Measurements from ENCODE around the gene EXOC6B.

The EXOC6B gene

DNA sequence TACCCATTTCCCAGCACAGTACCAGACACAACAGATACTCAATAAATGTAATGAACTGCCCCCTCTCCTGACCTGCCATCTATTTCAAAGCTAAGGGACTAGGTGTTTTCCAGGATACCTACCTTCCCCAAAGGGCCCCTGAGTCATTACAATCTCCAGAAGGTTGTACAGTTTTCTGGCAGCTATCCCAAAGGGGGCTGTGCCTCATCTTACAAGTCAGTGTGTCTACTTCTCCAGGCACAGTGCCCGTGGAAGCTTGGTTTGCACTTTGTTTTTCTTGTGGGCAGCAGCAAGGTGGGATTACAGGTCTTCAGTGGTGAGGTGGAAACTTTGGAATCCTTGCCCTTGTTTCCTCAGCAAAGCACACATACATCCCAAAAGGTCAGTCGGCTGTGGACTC is 615.4 kb downstream of the EXOC6B start:
- no peak for DNase-seq (ENCODE audit: low spot score)

DNA sequence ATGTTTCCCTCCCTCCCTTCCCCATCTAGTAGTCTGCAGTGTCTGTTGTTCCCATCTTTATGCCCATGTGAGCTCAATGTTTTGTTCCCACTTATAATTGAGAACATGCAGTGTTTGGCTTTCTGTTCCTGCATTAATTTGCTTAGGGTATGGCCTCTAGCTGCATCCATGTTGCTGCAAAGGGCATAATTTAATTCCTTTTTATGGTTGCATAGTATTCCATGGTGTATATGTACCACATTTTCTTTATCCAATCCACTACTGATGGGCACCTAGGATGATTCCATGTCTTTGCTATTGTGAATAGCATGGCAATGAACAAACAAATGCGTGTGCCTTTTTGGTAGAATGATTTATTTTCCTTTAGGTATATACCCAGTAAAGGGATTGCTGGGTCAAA is 617.6 kb downstream of the EXOC6B start:
- DNase-seq (ENCODE audit: low spot score): no peak

DNA sequence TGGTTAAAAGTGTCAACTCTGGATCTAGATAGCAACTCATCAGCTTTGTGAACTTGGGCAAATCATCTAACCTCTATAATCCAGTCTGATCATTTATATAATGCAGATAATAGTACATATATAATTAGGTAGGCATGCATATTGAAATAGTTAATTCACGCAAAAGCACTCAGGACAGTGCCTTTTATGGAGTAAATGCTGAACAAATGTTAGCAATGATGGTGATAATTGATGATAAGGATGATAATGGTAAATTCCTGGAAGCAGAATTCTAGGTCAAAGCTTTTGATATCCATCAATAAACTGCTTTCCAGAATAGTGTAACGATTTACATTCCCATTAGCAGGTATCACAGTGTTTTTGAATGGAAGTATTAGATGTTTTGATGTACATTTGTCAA is 618.5 kb downstream of the EXOC6B start:
- DNase-seq (ENCODE audit: low spot score): no peak

DNA sequence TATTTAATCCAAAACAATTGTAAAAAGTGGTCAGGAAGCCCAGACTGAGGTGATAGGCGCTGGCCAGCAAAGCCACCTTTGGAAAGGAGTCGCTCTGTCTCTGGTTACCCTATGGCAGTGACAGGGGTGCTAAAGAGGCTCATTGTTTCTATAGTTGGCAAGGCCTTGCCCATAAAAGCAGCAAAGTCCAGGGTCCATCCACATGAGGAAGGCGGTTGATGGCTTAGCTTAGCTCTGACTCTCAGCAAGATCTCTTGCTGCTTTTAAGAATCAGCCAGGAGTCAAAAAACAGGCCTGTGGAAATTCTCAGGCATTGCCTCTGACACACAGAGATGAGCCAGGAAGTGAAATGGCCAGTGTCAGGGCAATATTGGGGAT is 620.3 kb downstream of the EXOC6B start:
- peak; percentile 41 for DNase-seq (ENCODE audit: low spot score)

DNA sequence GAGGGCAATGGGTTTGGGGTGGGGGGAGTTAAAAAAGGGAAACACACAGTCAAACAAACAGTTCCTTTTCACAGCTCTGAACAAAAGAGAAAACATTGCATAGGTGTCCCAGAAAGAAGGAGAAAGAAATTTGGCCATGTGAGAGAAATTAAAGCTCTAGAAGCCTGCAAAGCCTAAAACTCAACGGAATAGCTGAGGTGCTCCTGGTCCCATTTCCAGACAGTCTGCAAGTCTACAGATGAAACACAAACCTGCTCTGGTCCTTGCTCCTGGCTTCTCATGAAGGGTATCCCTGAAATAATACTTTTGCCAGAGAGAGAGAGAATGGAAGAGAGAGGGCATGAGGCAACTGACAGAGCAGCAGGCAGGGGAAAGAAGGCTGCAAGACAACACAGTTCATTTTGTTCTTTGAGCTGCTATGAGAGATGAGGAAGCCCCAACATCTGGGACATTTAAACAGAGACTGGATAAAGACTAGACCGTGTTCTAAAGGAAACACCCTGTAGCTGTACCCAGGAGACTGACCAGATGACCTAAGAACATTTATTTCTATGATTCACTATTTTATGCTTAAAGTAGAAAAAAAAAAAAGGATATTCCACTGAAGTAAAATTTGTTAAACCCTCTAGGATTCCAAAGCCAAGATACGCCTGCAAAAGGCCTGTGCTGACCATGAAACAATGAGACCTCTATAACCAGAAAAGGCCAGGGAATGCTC is 620.9 kb downstream of the EXOC6B start:
- DNase-seq (ENCODE audit: low spot score): no peak

DNA sequence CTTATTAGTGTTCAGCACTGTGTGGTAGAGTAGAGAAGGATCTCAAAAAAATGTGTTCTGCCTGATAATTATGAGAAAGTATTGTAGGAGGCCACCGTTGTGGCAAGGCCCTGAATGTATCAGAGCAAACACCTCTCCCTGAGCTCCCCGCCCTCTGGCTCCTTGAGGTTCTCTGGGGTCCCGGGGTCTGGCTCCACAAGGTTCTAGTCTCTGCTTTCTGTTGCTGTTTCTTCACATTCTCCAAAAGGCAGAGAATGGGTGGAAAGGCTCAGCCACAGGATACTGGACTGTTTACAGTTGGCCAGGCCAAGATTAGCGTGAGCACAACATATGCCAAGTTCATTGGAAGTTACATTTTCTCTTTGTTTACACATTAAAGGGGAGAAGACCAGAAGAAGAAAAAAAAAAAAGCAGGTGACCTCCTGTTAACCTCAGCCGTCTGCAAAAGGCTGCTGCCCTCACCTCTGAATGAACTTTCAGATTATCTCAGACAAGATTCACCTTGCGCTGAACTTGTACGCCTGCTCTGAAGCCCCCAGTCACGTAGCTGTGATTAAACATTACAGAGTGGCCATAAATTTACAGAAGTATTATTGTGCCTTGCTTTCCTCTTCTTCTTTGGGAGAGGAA is 621.6 kb downstream of the EXOC6B start:
- peak; percentile 9 for DNase-seq (ENCODE audit: low spot score)

DNA sequence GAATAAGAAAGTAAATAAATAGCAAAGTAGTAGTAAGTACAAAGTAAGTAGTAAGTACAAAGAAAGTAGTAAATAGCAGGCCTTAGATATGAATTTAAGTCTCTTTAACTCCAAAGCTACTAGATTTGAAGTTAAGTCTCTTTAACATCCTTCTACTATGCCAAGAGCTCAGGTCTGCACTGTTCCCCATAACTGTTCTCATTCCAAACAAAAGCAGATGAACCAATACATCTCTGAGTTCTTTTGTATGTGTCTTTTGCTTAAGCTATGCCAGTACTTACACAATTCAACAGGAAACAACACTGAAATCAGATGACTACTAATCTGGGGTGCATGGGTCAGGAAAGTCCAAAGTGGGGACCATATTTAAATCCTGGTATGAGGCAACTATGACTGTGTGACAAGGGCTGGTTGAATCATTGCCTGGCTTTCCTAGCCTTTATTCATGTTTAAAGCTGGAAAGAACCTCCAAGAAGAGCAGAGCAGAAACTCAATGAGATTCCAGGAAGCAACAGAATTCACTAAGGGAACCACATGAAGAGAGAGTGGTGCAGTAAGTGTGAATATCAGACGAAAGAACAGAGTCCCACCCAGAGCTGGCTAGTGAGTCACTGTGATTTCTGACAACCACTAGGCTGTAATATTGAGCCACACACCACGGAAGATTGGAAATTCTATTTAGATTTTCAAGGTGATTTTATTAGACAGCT is 627.1 kb downstream of the EXOC6B start:
- no peak for DNase-seq (ENCODE audit: low spot score)

DNA sequence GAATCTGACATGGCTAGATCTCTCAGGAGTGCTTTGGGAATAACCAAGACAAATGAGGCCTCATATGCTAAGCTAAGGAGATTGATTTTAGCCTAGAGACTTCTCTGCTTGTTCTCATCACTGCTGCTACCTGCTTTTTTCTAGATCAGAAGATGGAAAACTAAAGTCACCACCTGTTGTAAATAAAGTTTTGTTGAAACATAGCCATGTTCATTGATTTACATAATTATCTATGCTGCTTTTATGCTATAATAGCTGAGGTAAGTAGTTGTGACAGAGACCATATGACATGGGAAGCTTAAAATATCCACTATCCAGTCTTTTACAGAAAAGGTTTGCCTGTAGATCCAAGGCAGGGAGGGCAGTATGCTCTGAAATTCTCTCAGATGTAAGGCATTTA is 632.1 kb downstream of the EXOC6B start:
- no peak for DNase-seq (ENCODE audit: low spot score)

DNA sequence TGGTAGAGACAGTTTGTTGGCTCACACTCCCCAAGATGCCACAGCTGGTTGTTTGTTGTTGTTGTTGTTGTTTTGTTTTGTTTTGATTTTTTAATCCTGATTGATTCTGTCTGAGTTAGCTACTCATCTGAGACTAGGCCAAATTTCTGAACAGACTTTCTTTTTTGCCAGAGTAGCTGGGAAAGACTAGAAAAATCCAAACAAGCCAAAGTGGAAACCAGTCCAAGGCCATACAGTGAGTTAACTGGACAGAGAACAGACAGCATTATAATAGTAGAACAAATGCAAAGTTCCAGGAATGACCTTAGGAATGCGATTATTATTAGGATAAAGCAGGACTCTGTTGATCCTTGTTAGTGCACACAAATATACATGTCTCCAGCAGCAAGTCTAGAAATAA is 634.4 kb downstream of the EXOC6B start:
- DNase-seq (ENCODE audit: low spot score): no peak

DNA sequence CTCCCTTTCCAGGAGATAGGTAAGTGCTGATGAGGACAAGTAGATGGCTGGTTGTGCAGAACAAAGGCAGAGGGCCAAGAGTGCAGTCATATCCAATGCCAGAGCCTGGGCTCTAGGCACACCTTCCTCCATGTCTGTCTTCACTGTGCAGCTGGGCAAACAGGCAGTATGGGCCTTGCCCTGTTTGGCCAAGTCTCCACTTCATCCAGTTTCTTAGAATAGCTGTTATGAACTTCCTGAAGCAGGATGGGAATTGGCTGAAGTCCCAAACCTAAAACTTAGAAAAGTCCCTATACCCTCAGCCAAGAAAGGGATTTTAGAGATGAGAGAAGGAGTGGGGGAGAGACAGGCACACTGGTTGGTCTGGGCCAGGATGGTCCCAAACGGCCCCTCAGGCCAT is 640.6 kb downstream of the EXOC6B start:
- no peak for DNase-seq (ENCODE audit: low spot score)

DNA sequence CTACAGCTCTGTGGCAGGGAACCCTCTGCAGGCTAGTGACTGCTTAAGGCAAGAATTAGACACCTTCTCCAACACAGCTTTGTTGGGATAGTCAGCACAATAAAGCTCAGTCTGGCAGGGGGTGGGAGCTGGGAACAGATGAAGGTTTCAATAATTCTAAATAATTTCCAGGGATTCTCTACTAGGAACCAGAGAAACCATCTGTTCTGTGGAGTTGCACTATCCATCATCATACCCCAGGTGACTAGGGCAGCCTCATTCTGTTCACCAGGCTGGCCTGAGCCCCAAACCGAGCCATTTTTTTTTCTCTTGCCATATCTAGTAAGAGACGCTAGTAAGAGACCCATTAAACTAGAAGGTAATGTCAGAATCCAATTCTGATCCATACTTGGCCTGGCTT is 642.4 kb downstream of the EXOC6B start:
- DNase-seq (ENCODE audit: low spot score): no peak

DNA sequence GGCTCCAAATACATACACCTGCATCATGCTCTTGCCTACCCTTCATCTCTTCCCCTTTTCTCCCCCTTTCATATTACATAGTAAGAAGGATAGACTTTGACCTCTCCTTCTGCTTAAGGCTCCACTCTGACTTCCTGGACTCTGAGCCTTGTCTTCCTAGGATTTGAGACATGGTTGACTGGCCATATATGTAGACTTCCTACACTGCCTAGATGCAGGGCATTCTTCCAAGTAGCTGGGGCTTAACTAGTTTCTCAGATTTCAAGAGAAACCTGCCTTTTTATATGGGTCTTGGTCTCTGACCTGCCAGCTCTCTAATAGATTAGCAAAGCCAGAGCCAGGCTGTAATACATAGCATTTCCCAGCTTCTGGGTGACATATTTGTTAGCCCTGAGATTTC is 642.8 kb downstream of the EXOC6B start:
- DNase-seq (ENCODE audit: low spot score): no peak

DNA sequence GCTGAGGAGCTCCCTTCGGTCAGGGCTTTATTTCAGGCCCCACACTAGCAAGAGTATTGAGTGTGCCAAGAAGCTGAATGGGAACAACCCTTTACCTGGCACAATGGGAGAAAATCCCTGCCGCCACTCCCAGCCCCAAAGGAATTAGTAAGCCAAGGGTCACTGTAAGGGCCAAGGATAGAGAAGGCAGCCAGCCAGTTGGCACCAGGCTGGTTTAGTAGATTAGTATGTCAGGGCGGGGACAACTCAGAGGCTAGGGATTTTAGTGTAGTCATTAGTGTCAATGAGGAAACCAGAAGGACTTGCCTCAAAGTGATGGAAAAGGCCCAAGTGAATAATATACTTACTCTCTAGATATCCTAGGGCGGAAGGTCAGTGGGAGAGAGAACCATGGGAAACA is 643.3 kb downstream of the EXOC6B start:
- no peak for DNase-seq (ENCODE audit: low spot score)

DNA sequence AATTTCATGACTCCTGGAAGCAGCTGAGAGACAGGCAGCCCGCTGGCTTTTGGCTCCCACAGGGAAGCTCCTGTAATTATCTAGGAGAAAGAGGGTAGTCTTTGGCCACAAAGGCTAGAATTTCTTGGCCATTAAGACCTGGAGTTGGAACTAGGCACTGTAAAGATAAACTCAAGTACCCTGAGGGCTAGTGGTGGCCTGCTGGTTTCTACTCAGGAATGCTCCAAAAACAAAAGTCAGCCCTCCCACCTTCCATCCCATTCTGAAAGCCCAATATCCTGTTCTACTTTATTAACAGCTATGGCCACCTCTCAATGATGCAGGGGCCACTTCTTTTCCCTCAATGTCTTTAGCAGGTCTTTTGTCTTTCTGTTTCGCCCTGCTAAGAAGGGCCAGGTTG is 644.2 kb downstream of the EXOC6B start:
- no peak for DNase-seq (ENCODE audit: low spot score)

DNA sequence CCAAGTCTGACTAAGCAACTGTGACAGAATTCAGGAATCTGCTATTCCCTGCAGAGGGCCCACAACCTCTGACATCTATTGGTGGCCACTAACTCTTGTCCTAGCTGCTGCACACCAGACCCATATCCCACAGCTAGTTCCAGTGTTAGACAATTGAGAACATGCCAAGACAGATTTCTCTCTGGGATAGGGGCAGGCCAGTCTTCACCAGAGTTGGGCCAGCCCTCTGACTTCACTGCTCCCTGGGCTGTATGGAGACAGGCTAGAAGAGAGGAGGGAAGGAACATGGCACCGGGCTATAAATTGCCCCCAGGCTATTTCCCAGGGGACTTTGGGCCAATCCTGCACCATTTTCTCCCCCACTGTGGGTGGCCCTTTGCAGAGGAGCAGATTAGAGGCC is 645.5 kb downstream of the EXOC6B start:
- no peak for DNase-seq (ENCODE audit: low spot score)

DNA sequence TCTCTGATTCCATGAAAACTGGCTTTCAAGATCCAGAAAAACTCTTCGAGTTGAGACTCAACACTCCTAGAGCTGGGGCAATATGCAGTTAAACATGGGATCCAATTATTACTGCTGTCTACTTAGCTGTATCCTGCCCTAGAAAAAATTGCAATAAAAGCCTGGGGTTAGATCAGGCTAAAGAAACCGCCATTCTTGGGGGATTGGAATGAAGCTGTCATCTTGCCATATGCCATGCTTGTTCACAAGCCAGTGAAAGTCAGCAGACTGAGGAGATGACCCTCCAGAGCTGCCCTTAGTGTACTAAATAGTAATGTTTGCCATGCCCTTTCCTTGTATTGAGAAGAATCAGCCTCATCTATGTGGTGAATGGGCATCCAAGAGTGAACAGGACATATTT is 647.3 kb downstream of the EXOC6B start:
- no peak for DNase-seq (ENCODE audit: low spot score)

DNA sequence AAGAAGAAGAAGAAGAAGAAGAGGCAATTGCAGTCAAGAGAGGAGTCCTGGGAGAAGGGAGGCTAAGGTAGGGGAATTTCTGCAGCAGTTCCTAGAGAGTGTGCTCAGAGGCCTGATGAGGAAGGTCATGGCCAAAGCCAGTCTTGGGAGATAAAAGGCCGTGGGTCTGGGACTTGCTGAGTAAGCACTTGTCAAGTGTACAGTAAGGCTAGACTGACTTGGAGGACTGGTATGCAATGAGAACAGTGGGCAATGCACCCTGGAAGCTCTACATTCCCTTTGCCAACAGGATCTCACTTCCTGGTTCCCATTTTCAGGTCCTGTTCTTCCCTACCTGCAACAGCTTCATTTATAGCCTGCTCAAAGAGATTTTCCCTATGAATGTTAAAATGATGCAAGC is 649.6 kb downstream of the EXOC6B start:
- DNase-seq (ENCODE audit: low spot score): no peak

DNA sequence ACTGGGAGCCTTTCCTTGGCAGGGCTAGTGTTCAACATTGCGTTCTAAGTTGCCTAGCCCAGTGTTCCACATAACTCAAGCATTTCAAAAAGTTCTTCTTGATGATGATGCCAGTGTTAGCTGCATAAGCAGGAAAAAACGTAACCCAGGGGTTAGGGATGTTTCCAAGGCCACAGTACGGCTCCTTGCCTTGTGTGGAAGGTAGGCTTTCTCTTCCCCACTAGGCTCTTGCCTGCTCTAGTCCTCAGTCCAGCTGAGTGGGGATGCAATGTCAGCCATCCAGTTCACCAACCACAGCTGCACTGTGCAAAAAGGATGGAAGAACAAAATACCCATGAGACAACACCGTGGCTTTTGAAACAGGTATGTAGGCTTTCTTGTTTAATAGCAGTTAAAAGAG is 650.2 kb downstream of the EXOC6B start:
- no peak for DNase-seq (ENCODE audit: low spot score)

DNA sequence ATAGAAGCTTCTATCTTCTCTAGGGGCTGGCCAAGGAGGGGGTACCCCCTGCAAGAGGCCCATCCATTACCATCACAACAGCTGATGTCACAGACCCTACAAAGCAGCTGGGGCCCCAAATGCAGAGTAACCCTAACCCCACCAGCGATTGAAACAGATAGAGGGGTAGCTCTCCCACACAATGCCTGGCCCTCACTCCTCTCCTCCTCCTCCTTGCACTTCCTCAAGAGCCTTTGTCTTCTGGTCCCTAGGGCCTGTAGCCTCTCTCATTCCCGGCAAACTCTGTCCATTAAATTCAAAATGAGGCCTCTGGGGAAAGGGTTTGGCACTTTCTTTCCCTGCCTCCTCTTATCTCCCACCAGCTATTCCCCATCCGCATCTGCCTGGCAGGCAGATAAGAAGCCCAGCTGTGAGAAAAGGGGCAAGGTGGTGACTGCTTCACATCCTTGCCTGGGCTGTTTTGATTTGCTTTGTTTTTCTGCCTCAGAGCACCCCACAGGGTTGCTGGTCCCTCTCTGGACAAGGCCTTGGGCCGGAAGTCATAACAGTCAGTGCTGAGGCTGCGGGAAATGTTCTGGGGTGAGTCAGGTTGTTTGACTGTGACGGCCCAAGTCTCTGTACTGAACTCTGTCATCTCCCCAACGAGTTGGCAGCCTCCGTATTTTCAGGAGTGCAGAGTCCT is 652.1 kb downstream of the EXOC6B start:
- DNase-seq (ENCODE audit: low spot score): no peak

DNA sequence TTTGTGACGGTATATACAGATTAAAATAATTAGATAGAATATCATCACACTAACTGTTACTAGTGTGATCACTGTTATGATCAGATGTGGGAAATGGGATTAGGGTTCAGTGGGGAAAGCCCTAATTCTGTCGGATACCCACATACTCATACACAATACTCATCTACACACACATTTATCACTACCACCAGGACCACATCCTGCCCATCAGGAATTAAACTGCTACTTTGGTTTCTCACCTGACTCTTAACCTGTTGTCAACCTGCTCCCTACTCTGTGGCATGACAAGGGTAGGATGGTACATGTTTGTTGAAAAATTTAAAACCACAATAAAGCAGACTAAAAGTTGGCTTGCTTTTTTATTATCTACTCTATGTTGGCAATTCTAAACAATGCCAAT is 653.4 kb downstream of the EXOC6B start:
- DNase-seq (ENCODE audit: low spot score): no peak

DNA sequence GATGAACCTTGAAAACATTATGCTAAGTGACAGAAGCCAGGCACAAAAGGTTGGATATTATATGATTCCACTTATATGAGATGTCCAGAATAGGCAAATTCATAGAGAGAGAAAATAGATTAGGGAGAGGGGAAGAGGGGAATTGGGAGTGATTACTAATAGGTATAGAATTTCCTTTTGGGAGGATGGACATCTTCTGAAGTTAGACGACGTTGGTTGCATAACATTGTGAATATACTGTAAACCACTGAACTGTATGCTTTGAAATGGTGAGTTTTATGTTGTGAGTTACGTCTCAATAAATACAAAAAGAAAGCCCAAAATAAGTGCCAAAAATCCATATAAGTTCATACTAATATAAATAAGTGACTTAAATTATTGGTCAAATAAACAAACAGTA is 659.6 kb downstream of the EXOC6B start:
- no peak for DNase-seq (ENCODE audit: low spot score)

DNA sequence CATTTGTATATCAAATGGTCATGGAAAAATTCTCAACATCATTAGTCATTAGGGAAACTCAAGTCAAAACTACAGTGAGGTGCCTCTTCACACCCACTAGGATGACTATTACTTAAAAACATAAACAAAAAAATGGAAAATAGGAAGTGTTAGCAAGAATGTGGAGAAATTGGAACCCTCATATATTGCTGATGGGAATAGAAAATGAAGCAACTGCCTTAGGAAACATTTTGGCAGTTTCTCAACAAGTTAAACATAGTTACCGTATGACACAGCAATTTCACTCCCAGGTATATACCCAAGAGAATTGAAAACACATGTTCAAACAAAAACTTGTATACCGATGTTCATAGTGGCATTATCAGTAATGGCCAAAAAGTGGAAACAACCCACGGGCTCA is 660.0 kb downstream of the EXOC6B start:
- no peak for DNase-seq (ENCODE audit: low spot score)

DNA sequence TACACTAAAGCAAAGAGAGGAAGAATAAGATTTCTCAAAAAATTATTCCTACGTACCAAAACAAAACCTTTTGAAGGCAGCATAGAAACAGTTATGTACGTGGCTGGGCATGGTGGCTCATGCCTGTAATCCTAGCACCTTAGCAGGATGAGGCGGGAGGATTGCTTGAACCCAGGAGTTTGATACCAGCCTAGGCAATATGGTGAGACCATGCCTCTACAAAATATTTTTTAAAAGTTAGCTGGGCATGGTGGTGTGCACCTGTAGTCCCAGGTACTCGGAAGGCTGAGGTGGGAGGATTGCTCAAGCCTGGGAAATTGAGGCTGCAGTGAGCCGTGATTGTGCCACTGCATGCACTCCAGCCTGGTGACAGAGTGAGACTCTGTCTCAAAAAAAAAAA is 663.3 kb downstream of the EXOC6B start:
- no peak for DNase-seq (ENCODE audit: low spot score)

Data from HuH-7 (cell line).